Neural cell (in vitro differentiated cells): ENCODE results near the gene EML6. TPM values are rescaled to one million over a fixed set of nuclear protein-coding genes. Genes with fewer than 3 reads are reported as not detected.

Experiments used
- H2AFZ ChIP-seq: fragments of 200-600, 300-800 bp; sonication (generic), shearing (Covaris generic); 2 replicates; pipeline ENCODE4 v1.6.0; 2014; ENCODE audit warnings: low read depth, mild to moderate bottlenecking, antibody characterized with exemption, low read length, moderate library complexity
- H3F3A ChIP-seq: fragments of 200-600 bp; shearing (Covaris generic); 2 replicates; pipeline ENCODE4 v1.6.1; 2016; ENCODE audit warnings: mild to moderate bottlenecking, moderate library complexity, mixed read lengths, antibody characterized with exemption, low read length; ENCODE audit not compliant: insufficient read depth, poor library complexity, severe bottlenecking
- H3K27ac ChIP-seq: fragments of 200-600, 300-800 bp; sonication (generic), shearing (Covaris generic); 2 replicates; pipeline ENCODE4 v1.5.1; 2014; ENCODE audit warnings: mild to moderate bottlenecking, low read length, moderate library complexity
- H3K27me3 ChIP-seq: fragments of 300-800, 200-600 bp; sonication (generic), shearing (Covaris generic); 2 replicates; pipeline ENCODE4 v1.6.0; 2014; ENCODE audit warnings: mild to moderate bottlenecking, low read depth, low read length, moderate library complexity; ENCODE audit not compliant: insufficient read depth
- H3K36me3 ChIP-seq: fragments of 300-800, 200-600 bp; sonication (generic), shearing (Covaris generic); 2 replicates; pipeline ENCODE4 v1.5.1; 2014; ENCODE audit warnings: mild to moderate bottlenecking, antibody characterized with exemption, low read length, moderate library complexity; ENCODE audit not compliant: insufficient read depth
- H3K4me2 ChIP-seq: fragments of 300-800, 200-600 bp; sonication (generic), shearing (Covaris generic); 2 replicates; pipeline ENCODE4 v1.6.0; 2014; ENCODE audit warnings: mild to moderate bottlenecking, low read length
- H3K4me3 ChIP-seq: fragments of 300-800, 200-600 bp; sonication (generic), shearing (Covaris generic); 2 replicates; pipeline ENCODE4 v1.5.1; 2014; ENCODE audit warnings: mild to moderate bottlenecking, low read length, moderate library complexity
- H3K79me2 ChIP-seq: fragments of 200-600 bp; shearing (Covaris generic); replicated peaks from 2 replicates; pipeline ENCODE4 v1.6.0; 2014; ENCODE audit warnings: mild to moderate bottlenecking, low read length, moderate library complexity; ENCODE audit not compliant: insufficient read depth
- H3K9ac ChIP-seq: fragments of 300-800, 200-600 bp; sonication (generic), shearing (Covaris generic); 2 replicates; pipeline ENCODE4 v1.6.1; 2016; ENCODE audit warnings: mild to moderate bottlenecking, low read length, mixed read lengths
- H3K9me2 ChIP-seq: fragments of 200-600 bp; shearing (Covaris generic); 2 replicates; pipeline ENCODE4 v1.6.1; 2016; ENCODE audit warnings: mild to moderate bottlenecking, low read length, mixed read lengths; ENCODE audit not compliant: insufficient read depth
- H3K9me3 ChIP-seq: fragments of 200-600, 300-800 bp; sonication (generic), shearing (Covaris generic); 2 replicates; pipeline ENCODE4 v1.6.1; 2016; ENCODE audit warnings: mild to moderate bottlenecking, mixed run types, low read length, moderate library complexity, mixed read lengths
- H4K20me1 ChIP-seq: fragments of 200-600 bp; shearing (Covaris generic); 2 replicates; pipeline ENCODE4 v1.6.1; 2016; ENCODE audit warnings: mild to moderate bottlenecking, mixed run types; ENCODE audit not compliant: insufficient read depth
- CTCF ChIP-seq: fragments of 450-650 bp; IDR thresholded peaks from 2 replicates; pipeline ENCODE4 v1.5.1; 2014; ENCODE audit warnings: antibody characterized with exemption, mild to moderate bottlenecking, moderate library complexity; ENCODE audit not compliant: poor library complexity, severe bottlenecking
- EP300 ChIP-seq: fragments of 450-650 bp; conservative IDR thresholded peaks from 2 replicates; pipeline ENCODE4 v1.6.1; 2014; ENCODE audit warnings: antibody characterized with exemption, mild to moderate bottlenecking, moderate library complexity; ENCODE audit not compliant: poor library complexity, severe bottlenecking
- EZH2 ChIP-seq: fragments of 200-600, 300-800 bp; shearing (Covaris generic), sonication (generic); IDR thresholded peaks from 2 replicates; pipeline ENCODE4 v1.6.1; 2014; ENCODE audit warnings: antibody characterized with exemption, low read length, borderline replicate concordance, mild to moderate bottlenecking; ENCODE audit not compliant: insufficient read depth, poor library complexity, severe bottlenecking
- MXI1 ChIP-seq: fragments of 450-650 bp; conservative IDR thresholded peaks from 2 replicates; pipeline ENCODE4 v1.6.1; 2014; ENCODE audit warnings: antibody characterized with exemption, mild to moderate bottlenecking; ENCODE audit not compliant: poor library complexity, severe bottlenecking
- POLR2AphosphoS5 ChIP-seq: IDR thresholded peaks from 2 replicates; pipeline ENCODE4 v1.6.1; 2012
- RAD21 ChIP-seq: fragments of 450-650 bp; conservative IDR thresholded peaks from 2 replicates; pipeline ENCODE4 v1.6.1; 2014; ENCODE audit warnings: antibody characterized with exemption, mild to moderate bottlenecking, moderate library complexity
- REST ChIP-seq: IDR thresholded peaks from 2 replicates; pipeline ENCODE4 v1.6.1; 2012; ENCODE audit warnings: borderline replicate concordance
- SMC3 ChIP-seq: fragments of 450-650 bp; conservative IDR thresholded peaks from 2 replicates; pipeline ENCODE4 v1.6.1; 2014; ENCODE audit warnings: antibody characterized with exemption, mild to moderate bottlenecking, moderate library complexity; ENCODE audit not compliant: poor library complexity
- TAF1 ChIP-seq: IDR thresholded peaks from 2 replicates; pipeline ENCODE4 v1.6.1; 2012; ENCODE audit warnings: low read depth
- polyA plus RNA-seq: library from polyadenylated mRNA; depleted of rRNA; stranded (reverse); fragments of >200 nt; gene quantifications from 2 replicates; pipeline ENCODE4 v1.2.3, GENCODE V29; 2014

EML6 gene
- polyA plus RNA-seq, 1 donor from 2014 or later: 13.4 TPM

GRCh38 chr2:54924121-54924520 is 200.7 kb downstream of the EML6 start:
- H3K27me3 ChIP-seq: no peaks in the 10 kb centered on the region
- no peak overlapping the region for H3K9ac ChIP-seq
- H3K27ac ChIP-seq: no peak overlapping the region
- H3K79me2 ChIP-seq: no peaks in the 10 kb centered on the region
- H3K4me3 ChIP-seq: no peak overlapping the region
- no peak overlapping the region for H3K4me2 ChIP-seq
- no peaks in the 10 kb centered on the region for H3K9me2 ChIP-seq
- H3K9me3 ChIP-seq: no peaks in the 10 kb centered on the region
- no peaks in the 10 kb centered on the region for H3K36me3 ChIP-seq
- no peak overlapping the region for H2AFZ ChIP-seq
- H4K20me1 ChIP-seq: no peaks in the 10 kb centered on the region
- TF ChIP-seq TAF1 (no peak), REST (no peak), MXI1 (no peak), RAD21 (no peak), EP300 (no peak), CTCF (no peak), POLR2AphosphoS5 (no peak), SMC3 (no peak), EZH2 (no peak)
- no peaks in the 10 kb centered on the region for H3F3A ChIP-seq

- Histone ChIP-seq H3K36me3 (no peaks in the 10 kb centered on the region), H3K4me2 (no peak overlapping the region), H3K27me3 (no peaks in the 10 kb centered on the region), H3F3A (no peaks in the 10 kb centered on the region), H4K20me1 (no peaks in the 10 kb centered on the region), H3K4me3 (no peak overlapping the region), H3K27ac (no peak overlapping the region), H3K9me2 (no peaks in the 10 kb centered on the region), H3K79me2 (no peaks in the 10 kb centered on the region), H3K9ac (no peak overlapping the region), H2AFZ (no peak overlapping the region), H3K9me3 (no peaks in the 10 kb centered on the region)
- TF ChIP-seq MXI1 (no peak), EP300 (no peak), POLR2AphosphoS5 (no peak), TAF1 (no peak), CTCF (no peak), RAD21 (no peak), EZH2 (no peak)
Measured at GRCh38 chr2:54925022-54925421, 201.6 kb downstream of the EML6 start.
